Erythroblast (primary cell): ENCODE measurements around the gene NFIA.

Source experiments
- DNase-seq, 2 experiments: peaks; one replicate each; lab custom pipeline; 2025; lab: John Stamatoyannopoulos, UW
- GATA1 ChIP-seq: IDR thresholded peaks from 2 replicates; pipeline ENCODE4 v1.6.1; 2011; ENCODE audit warnings: low read depth, mild to moderate bottlenecking, control low read depth, low read length, moderate library complexity
- POLR2A ChIP-seq: IDR thresholded peaks from 2 replicates; pipeline ENCODE4 v1.6.1; 2011; ENCODE audit warnings: mild to moderate bottlenecking, low read length

NFIA gene

GRCh38 chr1:61201035-61201434 is 118.7 kb downstream of the NFIA start:
- no peak for DNase-seq
- no peak for TF ChIP-seq GATA1
- no peak for TF ChIP-seq POLR2A

DNA sequence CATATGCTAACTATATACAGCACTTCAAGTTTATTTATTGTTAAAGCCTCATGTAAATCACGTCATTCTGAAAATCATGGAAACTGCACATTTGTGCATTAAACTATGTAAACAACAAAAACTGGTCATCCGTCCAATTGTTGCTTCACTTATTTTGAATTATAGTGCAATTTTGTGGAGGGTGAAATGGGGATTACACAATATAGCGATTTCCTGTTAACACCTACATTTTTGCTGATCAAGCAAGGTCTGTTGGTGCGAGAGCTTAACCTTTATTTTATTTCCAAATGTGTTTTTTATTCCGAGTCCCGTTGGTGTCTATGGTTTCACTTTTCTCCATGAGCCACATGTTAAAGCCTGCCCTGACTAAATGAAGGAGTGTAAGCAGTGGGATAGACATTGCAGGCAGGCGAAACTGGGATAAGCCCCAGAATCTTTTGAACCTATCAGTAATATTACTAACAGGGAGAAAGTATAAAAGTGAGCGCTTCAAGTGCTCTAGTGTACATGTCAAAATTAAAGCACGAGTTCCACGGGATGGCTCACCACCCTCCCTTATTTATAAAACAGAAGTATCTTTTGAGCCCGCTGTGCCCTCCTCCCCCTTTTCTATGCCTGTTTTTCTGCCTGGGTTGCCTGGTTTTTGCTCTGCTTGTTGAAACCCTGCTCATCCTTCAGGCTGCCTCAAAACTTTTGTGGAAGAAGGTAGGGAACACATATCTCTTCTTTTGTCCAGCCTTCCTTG is 120.7 kb downstream of the NFIA start:
- no peak for TF ChIP-seq GATA1
- TF ChIP-seq POLR2A, result no peak
- no peak for DNase-seq

DNA sequence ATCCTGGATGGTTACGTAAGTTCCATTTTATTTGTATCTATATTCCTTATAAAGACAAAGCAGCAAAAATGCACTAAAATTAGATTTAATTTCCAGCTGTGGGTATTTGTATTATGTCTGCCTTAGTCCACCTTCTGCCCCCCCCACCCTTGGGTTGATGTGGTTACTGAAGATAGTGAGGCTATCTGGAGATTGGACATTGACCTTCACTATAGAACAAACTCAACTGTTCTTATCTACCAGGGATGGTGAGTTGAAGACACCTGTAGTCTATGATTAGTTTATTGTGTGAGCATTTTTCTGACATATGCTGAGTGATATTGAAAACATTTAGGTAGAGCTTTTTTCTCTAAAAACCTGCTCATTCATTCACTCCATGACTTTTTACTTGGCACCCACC is 122.2 kb downstream of the NFIA start:
- no peak for TF ChIP-seq POLR2A
- TF ChIP-seq GATA1, result peak; percentile 13

GRCh38 chr1:61207416-61207815 is 125.1 kb downstream of the NFIA start:
- DNase-seq, result no peak
- TF ChIP-seq GATA1 (no peak), POLR2A (no peak)

More for the DNA sequence above, 122.2 kb downstream of the NFIA start:
- DNase-seq, result peak; percentile 57 to 88

GRCh38 chr1:61208172-61208571 is 125.8 kb downstream of the NFIA start:
- no peak for DNase-seq
- no peak for TF ChIP-seq GATA1
- TF ChIP-seq POLR2A, result no peak

DNA sequence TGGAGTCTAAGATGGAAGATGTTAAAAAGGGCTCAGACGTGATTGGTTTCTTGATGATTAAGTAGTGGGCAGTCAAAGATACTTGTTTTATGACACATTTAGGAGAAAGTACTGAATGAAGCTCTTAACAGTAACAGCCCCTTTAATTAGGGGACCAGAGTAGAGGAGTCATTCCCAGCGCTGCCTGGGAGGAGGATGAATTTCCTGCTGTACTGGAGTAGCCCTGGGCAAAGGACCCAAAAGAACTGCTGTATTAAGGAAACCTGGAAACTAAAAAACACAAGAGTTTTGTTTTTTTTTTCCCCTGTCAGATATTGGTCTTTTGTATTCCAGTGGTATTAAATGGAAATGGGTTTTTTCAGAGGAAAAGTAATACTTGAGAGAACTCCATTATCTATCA is 126.5 kb downstream of the NFIA start:
- no peak for DNase-seq
- TF ChIP-seq GATA1 (no peak), POLR2A (no peak)

DNA sequence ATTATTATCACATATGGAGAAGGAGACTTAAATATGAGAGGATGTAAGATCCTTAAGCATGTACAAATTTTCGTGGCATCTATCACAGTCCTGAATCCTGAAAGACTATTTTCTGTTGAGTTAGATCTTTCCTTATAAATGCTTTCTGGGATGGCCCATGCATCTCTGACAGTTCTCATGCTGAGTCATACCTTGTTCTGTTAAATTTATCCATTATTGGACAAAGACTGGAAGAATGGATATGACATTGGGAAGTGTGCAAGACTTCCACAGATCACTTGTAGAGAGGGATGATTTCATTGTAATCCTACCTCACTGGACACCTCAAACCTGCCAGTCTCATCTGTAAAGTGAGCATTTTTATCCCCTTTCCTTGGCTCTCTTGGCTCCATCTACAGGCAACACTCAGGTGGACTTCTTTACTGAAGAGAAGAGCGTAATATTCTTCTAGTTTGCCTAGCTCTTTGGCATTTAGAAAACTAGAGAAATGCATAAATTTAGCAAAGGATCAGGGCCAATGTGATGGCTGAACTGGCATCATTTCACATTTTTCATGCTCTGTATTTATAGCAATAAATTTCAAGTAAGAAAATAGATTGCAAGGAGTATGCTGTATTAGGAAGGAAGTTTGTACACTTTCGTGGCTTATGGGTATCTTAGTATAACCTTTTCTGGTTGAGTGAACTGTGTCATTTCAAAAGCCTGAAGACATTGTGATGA is 128.2 kb downstream of the NFIA start:
- no peak for DNase-seq
- no peak for TF ChIP-seq GATA1
- no peak for TF ChIP-seq POLR2A

DNA sequence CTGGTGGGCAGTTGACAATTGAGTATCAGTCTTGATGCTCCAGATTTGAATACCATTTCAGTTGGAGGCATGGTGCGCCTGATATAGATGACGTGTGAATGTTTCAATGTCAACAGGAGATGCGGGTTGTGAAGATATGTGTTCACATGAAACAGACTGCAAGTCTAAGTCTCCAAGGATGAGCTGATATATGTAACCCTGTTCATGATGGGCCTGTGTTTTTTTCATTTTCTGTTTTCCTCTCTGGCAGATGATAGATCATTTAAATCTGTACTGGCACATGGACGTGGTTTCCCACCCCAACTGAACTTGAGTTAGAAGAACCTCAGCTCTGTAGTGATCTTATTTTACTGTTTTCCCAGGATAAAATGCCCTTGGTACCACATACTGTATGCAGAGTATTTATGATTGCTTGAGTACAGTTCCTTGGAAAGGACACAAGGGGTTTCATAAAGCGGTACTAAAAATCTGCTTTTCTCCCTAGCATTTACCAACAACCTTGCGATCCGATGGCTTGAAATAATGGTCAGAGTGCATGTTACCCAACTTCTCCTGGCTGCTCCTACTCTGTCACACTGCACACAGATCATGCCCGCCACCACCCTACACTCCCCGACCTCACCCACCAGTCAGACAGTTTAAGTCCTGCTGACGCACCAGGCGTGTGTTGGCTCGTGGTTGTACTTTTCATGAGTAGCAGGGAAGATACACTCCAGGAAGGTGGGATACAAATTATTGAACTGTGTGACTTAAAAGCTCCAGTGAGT is 131.1 kb downstream of the NFIA start:
- peak in 1 of 2 experiments; percentile 29 for DNase-seq
- TF ChIP-seq GATA1 (no peak), POLR2A (no peak)

DNA sequence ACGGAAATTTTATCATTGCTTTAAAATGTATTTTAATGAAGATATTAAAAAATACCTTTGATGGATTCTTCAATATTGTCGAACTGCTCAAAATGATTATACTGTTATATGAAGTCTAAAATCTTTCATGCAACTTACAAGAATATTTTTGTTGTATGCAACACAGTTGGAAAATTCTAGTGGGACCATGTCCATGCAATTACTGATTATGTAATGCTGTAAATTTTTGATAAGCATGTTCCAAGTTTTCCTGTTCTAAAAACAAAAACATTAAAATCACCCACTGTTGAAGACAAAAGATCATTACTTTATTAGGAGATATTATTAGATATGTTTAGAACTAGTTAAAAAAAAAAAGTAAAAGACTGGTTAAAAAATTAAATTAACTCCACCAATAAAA is 132.8 kb downstream of the NFIA start:
- no peak for TF ChIP-seq GATA1
- TF ChIP-seq POLR2A, result no peak
- no peak for DNase-seq

DNA sequence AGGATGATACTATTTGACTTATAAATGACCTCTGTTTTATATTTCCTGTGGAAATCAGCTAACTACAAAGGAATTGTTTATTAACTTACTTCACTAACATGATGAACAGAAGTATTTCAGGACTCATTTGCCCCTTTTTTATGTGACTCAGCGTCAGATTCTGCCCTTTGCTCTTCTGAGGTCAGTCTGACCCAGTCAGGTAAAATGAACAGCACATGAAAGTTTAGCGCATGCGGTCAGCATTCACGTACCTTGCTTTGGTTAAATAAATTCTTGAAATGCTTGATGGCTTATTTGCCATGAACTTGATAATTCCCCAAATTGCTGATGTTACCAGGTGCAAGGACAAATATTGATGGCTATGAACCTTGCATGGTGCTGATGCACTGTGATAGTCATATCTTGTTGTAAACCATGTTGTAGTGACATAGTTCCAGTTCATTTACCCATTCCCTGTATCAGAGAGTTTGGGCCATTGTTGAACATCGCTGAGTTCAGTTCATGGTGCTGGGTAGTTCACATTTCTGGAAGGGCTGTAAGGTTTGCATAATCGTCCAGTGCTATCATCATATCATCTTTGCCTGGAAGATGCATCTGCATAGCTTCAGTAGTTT is 133.4 kb downstream of the NFIA start:
- TF ChIP-seq POLR2A, result no peak
- no peak for TF ChIP-seq GATA1
- DNase-seq, result peak in 1 of 2 experiments; percentile 34

DNA sequence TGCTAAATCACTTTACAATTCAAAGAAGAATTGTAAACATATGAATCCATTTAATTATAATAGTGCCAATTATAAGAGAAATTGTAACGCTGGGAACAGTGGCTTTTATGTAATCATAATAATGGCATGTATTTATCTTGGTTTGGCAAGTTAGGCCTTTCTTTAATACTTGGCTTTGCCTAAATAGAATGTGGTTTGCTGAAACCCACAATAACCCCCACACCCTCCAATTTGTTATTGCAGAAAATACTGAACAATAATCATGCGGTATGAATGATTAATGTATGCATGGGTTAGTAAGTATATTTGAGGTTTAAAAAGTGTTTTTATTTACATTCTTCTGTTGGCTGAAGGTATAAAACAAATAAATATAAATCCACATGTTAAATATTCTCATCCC is 138.2 kb downstream of the NFIA start:
- DNase-seq, result no peak
- TF ChIP-seq GATA1, result no peak
- TF ChIP-seq POLR2A, result no peak

GRCh38 chr1:61221642-61222041 is 139.3 kb downstream of the NFIA start:
- no peak for TF ChIP-seq GATA1
- no peak for TF ChIP-seq POLR2A
- DNase-seq, result no peak

DNA sequence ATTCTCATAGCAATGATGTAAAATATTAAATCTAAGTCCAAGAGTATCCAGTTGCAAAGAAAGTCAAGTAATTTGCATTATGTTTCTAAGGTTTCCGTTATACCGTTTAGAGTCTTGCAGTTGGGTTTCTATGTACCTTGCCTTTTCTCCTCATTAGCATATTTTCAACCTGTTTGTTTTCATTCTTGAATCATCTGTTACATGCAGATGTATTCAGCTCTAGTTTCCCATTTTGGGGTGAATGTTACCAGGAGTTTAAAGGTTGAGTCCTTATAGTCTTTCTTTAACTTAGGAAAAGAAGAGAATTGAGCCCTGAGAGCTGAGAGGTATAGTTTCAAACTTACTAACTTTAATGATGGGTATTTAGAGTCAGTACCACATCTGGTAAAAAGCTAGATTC is 139.9 kb downstream of the NFIA start:
- no peak for DNase-seq
- TF ChIP-seq POLR2A (no peak), GATA1 (no peak)

GRCh38 chr1:61223140-61223539 is 140.8 kb downstream of the NFIA start:
- no peak for TF ChIP-seq GATA1
- TF ChIP-seq POLR2A, result no peak
- DNase-seq, result no peak

- no peak for TF ChIP-seq GATA1
- TF ChIP-seq POLR2A, result no peak
- no peak for DNase-seq
Measured at GRCh38 chr1:61224609-61225008, 142.2 kb downstream of the NFIA start.
